Measurements from ENCODE around the gene KLHDC3. TPM values are rescaled to one million over a fixed set of nuclear protein-coding genes. Genes with fewer than 3 reads are reported as not detected.

Gene KLHDC3
- total and polyA plus RNA-seq, 2 of the 13 experiments (the other 11 are each of a cell fraction or from before 2014, with no cell fraction given), result 78.3 to 91.5 TPM

DNA sequence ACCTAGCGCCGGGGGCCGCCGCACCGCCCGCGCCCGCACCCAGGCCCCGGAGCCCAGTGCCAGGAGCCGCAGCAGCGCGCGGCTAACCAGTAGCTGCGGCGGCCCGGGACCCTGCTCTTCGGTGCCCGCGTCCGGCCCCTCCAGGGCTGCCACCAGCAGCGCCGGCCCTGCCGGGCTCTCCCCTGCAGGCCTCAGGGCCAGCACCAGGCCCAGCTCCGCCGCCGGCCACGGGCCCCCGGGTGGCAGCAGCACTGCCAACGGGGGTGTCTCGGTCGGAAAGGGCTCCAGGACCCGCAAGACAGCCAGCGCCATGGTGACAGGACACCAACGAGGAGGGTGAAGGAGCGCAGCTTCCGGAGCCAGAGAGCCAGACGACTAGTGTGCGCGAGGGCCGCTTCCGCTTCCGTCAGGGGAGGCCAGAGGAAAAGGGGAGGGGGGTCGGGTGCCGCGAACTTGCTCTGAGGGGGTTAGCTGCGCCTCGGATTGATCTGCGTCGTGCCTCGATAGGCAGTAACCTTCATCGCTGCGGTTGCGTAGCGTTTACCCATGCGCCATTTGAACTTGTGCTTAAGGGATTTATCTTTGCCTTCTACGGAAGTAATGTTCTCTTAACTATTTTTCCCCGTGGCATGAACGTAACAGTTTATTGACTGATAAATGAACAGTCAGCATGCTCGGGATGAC is 35.1 kb upstream of the KLHDC3 start, which contains the start of gene PEX6 (continued):
- TF ChIP-seq HOXD1 (CRISPR knock-in tag; IDR thresholded peaks at IDR 0.05) (no peak), ZNF367 (CRISPR knock-in tag; IDR thresholded peaks at IDR 0.05; ENCODE audit: borderline replicate concordance) (peak; percentile 73; the same call in 1 of the 2 replicates), ZNF382 (CRISPR knock-in tag; IDR thresholded peaks at IDR 0.05; ENCODE audit: borderline replicate concordance) (no peak), TCF7 (IDR thresholded peaks at IDR 0.05; ENCODE audit: low read depth) (0 out of 2 replicates have a peak, but pooled peaks have one; percentile 8), RARA (CRISPR knock-in tag; IDR thresholded peaks at IDR 0.05) (no peak), ZFAT (CRISPR knock-in tag; conservative IDR thresholded peaks at IDR 0.05) (no peak), ZBTB21 (CRISPR knock-in tag; IDR thresholded peaks at IDR 0.05) (peak; percentile 81; the same call in 1 of the 2 replicates), NFYC (CRISPR knock-in tag; IDR thresholded peaks at IDR 0.05) (peak; percentile 36; the same call in 1 of the 2 replicates), MED13 (CRISPR knock-in tag; IDR thresholded peaks at IDR 0.05) (0 out of 2 replicates have a peak, but pooled peaks have one; percentile 28), ZNF660 (CRISPR knock-in tag; IDR thresholded peaks at IDR 0.05; ENCODE audit: borderline replicate concordance, low read depth) (no peak; the same call in 1 of the 2 replicates), THAP11 (CRISPR knock-in tag; IDR thresholded peaks at IDR 0.05) (peak; percentile 93), MTA1 (CRISPR knock-in tag; IDR thresholded peaks at IDR 0.05; ENCODE audit: borderline replicate concordance) (peak; percentile 52; the same call in 1 of the 2 replicates), ZNF232 (CRISPR knock-in tag; IDR thresholded peaks at IDR 0.05; ENCODE audit: borderline replicate concordance) (no peak), ZNF75D (CRISPR knock-in tag; IDR thresholded peaks at IDR 0.05; ENCODE audit: borderline replicate concordance) (no peak), KDM5B (CRISPR knock-in tag; IDR thresholded peaks at IDR 0.05; ENCODE audit: borderline replicate concordance) (peak; percentile 36; the same call in 1 of the 2 replicates), ZNF552 (CRISPR knock-in tag; IDR thresholded peaks at IDR 0.05; ENCODE audit: borderline replicate concordance) (no peak), RARG (CRISPR knock-in tag; IDR thresholded peaks at IDR 0.05; ENCODE audit: low read depth) (no peak), ZNF224 (CRISPR knock-in tag; IDR thresholded peaks at IDR 0.05) (no peak)
- TF ChIP-seq, protein P1, sequence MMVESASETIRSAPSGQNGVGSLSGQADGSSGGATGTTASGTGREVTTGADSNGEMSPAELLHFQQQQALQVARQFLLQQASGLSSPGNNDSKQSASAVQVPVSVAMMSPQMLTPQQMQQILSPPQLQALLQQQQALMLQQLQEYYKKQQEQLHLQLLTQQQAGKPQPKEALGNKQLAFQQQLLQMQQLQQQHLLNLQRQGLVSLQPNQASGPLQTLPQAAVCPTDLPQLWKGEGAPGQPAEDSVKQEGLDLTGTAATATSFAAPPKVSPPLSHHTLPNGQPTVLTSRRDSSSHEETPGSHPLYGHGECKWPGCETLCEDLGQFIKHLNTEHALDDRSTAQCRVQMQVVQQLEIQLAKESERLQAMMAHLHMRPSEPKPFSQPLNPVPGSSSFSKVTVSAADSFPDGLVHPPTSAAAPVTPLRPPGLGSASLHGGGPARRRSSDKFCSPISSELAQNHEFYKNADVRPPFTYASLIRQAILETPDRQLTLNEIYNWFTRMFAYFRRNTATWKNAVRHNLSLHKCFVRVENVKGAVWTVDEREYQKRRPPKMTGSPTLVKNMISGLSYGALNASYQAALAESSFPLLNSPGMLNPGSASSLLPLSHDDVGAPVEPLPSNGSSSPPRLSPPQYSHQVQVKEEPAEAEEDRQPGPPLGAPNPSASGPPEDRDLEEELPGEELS (CRISPR knock-in tag; IDR thresholded peaks at IDR 0.05), result peak; percentile 61; the same call in 1 of the 2 replicates
- TF ChIP-seq, protein P2, sequence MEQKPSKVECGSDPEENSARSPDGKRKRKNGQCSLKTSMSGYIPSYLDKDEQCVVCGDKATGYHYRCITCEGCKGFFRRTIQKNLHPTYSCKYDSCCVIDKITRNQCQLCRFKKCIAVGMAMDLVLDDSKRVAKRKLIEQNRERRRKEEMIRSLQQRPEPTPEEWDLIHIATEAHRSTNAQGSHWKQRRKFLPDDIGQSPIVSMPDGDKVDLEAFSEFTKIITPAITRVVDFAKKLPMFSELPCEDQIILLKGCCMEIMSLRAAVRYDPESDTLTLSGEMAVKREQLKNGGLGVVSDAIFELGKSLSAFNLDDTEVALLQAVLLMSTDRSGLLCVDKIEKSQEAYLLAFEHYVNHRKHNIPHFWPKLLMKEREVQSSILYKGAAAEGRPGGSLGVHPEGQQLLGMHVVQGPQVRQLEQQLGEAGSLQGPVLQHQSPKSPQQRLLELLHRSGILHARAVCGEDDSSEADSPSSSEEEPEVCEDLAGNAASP (CRISPR knock-in tag; IDR thresholded peaks at IDR 0.05; ENCODE audit: borderline replicate concordance), result peak; percentile 55; the same call in 1 of the 2 replicates
- TF ChIP-seq, protein P3, sequence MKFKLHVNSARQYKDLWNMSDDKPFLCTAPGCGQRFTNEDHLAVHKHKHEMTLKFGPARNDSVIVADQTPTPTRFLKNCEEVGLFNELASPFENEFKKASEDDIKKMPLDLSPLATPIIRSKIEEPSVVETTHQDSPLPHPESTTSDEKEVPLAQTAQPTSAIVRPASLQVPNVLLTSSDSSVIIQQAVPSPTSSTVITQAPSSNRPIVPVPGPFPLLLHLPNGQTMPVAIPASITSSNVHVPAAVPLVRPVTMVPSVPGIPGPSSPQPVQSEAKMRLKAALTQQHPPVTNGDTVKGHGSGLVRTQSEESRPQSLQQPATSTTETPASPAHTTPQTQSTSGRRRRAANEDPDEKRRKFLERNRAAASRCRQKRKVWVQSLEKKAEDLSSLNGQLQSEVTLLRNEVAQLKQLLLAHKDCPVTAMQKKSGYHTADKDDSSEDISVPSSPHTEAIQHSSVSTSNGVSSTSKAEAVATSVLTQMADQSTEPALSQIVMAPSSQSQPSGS (CRISPR knock-in tag; IDR thresholded peaks at IDR 0.05), result peak; percentile 75; the same call in 1 of the 2 replicates
- TF ChIP-seq, protein P4, sequence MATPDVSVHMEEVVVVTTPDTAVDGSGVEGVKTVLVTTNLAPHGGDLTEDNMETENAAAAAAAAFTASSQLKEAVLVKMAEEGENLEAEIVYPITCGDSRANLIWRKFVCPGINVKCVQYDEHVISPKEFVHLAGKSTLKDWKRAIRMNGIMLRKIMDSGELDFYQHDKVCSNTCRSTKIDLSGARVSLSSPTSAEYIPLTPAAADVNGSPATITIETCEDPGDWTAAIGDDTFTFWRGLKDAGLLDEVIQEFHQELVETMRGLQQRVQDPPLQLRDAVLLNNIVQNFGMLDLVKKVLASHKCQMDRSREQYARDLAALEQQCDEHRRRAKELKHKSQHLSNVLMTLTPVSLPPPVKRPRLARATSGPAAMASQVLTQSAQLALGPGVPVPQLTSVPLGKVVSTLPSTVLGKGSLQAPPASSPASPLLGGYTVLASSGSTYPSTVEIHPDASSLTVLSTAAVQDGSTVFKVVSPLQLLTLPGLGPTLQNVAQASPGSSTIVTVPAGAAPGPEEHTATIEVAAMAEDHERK (CRISPR knock-in tag; IDR thresholded peaks at IDR 0.05; ENCODE audit: low read depth), result no peak
